ENCODE data around the gene SHISA9. TPM values are rescaled to one million over a fixed set of nuclear protein-coding genes. Genes with fewer than 3 reads are reported as not detected.
"Not testable (repeated sequence)": the region's sequence is repeated elsewhere in the genome, so short reads cannot be mapped to it uniquely, and the experiment has no call there.

SHISA9 gene
- total RNA-seq, 1 experiment from 2014 or later = 0.34 TPM

DNA sequence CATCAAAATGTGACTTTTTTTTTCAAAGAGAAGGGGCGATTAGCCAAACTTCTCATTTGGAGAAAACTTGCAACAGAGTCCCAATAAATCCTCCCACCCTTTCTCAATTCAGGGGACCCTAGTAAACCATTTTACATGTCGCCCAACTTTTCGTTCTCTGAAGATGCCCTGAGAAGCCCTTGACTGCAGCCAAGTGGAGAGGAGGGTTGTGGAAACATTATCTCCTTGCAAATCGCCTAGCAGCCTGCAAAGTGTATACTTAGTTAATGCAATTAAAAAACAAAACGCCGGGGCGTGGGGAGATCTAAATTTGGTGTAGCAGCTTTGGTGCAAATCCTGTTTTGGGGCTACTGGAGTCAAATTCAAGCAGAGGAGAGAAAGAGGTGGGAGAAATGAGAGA lies 1.2 kb upstream of the SHISA9 start:
- no peak for DNase-seq (ENCODE audit: low read depth)

DNA sequence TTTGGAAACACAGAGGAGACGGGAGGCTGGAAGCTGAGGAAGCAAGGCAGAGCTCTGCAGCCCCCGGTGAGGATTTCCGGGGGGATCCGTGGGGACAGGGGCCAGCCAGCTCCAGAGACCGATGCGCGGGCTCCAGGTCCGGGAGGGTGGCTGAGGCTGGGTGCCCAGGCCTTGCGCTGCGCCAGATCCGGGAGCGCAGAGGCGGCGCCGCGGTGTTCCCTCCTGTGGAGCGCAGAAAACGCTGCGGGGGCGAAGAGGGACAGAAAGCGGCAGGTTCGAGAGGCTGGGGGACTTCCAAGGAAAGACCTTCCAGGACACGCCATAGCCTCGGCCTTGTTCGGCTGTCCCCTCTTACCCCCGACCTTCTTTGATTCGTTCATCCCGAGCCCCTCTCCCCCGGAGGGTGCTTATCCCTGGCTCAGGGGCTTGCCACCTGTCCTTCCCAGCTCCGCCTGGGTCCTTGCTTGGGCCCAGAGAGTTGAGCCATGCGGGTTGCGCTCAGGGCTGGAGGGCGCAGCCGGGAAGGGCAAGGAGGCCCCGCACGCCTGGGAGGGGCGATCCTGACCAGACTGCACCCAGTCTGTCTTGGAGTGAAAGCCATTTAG lies 697 bp upstream of the SHISA9 start:
- no peak for DNase-seq (ENCODE audit: low read depth)

DNA sequence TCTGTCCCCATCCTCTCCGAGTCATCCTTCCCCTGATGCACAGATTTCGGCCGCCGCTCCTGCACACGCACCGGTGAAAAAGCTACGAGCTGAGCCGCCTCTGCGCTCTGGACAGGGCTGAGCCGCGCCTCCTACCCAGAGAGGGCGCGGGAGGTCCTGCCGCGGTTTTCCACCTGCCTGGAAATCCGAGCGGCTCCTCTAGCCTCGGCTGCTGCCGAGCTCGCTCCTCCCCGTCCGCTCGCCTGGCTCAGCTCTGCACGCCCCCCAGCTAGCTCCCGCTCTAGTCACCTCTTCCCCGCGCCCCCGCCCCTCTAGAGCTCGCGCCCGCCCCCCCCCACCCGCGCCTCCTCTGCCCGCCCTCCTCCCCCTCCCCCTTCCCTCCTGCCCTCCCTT lies 198 bp upstream of the SHISA9 start:
- DNase-seq (ENCODE audit: low read depth) = no peak

DNA sequence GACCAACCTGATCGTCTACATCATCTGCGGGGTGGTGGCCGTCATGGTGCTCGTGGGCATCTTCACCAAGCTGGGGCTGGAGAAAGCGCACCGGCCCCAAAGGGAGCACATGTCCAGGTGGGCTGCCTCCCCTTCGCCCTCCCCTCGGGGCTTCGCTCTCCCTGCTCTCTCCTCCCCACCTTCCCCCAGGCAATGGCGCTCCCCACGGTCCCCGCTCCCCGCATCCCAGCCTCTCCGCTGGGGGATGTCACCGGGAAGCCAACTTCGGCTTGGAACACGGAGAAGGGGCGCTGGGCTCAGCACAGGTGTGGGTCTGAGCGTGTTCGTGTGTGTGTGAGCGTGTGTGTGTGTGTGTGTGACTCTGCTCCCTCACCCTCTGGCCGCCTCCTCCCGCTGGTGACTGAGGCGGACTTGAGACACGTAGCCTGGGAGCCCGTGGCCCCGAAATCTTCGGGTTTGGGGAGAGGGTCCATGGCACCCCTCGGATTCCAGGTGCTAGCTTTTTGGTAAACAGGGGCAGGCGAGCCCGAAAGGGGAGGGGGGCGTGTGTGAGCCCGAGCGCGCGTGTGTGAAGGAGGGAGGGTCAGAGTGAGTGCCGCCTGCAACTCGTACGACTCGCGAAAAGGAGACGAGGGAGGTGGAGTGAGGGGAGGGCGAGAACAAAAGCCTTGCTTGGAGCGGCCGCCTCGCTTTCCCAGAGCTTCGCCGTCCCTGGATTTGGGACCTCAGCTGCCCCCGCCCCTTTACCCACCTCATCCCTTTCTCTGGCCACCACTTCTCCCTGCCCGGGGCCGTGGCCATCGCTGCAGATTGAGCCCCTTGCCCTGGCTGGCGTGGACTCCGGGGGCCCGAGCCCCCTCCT lies 1.3 kb downstream of the SHISA9 start:
- DNase-seq (ENCODE audit: low read depth) = no peak

DNA sequence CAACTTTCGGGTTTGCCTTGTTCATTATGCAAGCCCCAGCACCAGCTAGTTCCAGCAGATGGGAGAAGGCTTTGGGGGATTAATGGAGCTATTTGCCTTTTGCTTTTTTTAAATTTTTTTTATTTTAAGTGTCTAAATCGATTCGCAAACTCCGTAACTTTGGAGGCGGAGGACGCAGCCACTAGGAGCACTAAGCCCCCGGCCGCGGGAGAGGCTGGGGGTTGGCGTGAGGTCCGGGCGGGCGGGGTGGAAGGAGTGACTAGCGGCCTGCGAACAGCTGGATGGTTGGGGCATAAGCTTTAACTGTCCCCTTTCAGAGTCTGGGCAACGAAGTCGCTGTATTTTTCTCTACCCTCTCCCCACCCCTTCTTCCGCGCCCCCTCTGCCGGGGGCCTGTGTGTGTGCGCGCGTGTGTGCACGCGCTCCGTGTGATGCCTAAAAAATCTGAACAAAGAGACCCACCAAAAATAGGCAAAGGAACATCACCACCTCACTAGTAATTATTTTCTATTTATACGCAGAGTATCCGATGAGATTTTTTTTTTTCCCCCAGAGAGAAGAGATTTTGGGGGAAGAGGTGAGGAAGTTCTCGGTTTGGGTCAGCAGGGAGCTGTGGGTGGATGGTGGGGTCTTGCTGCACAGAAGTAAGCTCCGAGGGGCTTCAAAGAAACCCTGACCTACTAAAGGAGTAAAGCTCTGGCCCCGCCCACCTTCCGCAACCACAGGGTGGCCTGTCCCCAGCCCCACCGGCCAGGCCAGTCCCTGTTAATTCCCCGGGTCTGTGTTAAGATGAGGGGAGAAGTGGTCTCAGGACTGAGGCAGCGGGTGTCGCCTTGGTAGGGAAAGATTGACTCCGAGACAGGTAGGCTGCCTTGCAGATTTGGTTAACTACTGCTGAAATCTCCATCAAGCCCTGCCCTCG lies 2.3 kb downstream of the SHISA9 start:
- DNase-seq (ENCODE audit: low read depth) = no peak

DNA sequence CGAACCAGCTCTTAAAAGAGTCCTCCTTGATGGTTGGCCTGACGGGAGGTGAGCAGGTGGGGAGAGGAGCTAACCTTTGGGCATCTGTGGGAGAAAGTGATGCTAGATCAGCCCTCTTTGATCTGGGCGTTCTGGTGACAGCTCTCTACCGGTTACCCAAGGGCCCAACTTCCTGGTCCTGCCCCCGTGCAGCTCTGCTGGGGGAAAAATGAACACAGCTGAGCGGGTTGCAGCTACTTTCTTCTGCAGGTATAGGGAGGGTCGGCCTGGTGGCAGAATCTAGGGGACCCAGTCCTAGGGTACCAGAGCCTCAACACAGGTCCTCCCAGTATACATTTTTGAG lies 2.9 kb downstream of the SHISA9 start:
- DNase-seq (ENCODE audit: low read depth) = no peak

DNA sequence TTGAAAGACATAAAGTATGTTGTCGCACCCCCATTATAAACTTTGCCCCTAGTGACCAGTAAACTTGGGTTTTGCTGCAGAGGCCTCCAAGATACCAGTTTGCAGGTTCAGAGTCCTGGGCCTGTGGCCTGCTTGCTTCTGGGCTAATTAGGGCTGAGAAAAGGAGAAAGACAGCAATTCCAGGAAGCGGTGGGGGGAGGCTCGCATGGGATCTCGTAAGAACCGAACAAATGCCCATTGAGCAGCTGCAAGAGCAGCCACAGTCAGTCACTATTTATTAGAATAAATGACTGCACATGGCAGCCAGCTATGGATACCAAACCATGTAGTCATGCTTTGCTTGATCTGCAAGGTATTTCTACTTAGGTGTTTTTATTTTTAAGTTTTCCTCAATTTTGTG lies 4.9 kb downstream of the SHISA9 start:
- no peak for DNase-seq (ENCODE audit: low read depth)

DNA sequence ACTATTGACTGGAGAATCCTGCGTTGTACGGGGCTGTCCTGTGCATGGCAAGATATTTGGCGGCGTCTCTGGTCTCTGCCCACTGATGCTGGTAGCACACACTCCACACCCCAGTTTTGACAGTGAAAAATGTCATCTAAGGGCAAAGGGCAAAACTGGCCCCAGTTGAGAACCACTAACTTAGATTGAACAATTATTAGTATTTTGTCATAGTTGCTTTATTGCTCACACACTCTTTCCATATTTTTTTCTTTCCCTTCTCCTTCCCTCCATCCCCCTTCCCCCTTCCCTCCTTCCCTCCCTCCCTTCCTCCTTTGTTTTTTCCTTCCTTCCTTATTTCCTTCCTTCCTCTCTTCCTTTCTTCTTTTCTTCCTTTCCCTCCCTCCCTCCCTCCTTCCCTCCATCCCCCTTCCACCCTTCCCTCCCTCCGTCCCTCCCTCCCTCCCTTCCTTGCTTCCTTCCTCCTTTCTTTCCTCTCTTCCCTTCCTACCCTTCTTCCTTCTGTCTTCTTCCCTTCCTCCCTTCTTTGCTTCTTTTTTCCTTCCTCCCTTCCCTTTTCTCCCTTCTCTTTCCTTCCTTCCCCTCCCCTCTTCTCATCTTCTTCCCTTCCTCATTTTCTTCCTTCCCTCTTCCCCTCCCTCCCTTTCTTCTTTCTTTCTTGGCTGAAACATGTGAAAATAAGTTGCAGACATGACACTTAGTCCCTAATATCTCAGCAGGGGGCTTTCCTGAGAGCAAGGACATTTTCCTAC lies 5.5 kb downstream of the SHISA9 start:
- no peak for DNase-seq (ENCODE audit: low read depth)

DNA sequence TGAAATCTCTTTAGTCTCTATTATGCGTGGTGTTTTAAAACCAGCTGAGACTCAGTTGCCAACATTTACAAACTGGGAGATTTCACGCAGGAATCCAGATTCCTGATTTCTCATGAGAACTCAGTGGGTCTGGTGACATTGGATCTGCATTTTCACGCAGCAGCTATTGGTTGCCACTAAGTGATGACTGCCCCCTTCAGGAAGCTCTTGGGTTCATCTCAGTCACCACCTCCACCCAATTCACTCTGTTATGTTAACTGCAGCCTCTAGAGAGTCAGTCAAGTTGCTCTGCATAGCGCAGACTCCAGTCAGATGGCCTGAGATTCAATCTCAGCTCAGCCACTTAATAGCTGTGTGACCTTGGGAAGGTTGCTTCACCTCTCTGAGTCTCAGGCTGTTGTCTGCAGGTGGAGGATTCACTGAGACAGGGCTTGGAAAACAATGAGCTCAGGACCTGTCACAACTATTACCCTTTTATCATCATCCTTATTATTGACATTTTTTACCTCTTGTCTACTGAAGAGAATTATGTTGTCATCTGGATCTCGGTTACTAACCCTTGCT lies 6.4 kb downstream of the SHISA9 start:
- peak; percentile 29 for DNase-seq (ENCODE audit: low read depth)

DNA sequence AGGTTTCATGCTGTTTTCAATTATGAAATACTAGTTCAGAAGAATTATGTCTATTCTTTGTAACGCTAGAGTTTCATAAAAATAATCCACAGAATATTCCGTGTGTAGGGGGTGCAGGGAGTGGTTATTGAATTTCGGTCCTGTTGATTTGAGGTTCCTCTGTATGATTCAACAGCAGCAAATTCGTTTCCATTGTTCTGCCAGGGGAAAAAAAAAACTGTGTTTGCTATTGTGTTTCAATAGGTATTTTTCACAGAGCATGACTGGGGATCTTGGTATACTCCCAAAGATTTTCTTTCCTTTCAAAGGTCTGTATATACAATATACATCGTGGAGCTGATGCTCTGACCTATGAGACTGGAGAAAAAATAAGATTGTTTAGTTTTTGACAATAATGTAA lies 15.8 kb downstream of the SHISA9 start:
- DNase-seq (ENCODE audit: low read depth) = peak; percentile 21

DNA sequence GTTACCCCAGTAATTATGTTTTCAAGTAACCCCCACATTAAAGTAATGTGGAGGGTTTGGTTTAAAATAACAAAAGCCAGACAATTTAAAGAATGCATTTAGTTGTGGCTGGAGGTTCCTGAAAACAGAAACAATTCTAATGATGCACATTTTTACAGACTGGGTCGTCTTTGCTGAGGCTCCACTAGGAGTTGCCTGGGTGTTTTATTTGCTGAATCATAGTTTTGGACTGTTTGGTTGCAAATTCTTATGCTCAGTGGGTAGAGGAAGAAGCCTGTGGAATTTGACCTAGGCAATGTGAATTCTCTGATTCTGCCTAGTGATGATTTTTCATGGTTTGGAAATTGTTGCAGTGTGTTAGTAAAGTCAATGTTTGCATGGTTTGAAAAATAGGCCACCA lies 16.3 kb downstream of the SHISA9 start:
- peak; percentile 66 for DNase-seq (ENCODE audit: low read depth)

DNA sequence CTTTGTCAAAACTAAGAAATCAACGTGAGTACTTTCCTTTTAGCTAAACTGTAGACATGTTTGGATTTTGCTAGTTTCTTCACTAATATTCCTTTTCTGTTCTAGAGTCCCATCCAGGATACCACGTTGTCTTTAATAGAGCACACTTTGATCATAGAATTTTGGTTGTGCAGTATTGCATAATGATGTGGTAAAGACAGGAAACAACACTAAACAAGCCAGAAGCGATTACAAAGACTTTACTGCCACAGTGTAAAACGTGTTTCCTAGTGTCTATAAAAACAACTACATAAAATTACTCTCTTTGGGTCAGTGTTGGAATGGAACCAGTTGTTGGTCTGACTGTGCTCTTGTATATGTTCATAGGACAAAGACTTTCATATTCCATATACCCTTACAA lies 19.3 kb downstream of the SHISA9 start:
- DNase-seq (ENCODE audit: low read depth) = no peak

DNA sequence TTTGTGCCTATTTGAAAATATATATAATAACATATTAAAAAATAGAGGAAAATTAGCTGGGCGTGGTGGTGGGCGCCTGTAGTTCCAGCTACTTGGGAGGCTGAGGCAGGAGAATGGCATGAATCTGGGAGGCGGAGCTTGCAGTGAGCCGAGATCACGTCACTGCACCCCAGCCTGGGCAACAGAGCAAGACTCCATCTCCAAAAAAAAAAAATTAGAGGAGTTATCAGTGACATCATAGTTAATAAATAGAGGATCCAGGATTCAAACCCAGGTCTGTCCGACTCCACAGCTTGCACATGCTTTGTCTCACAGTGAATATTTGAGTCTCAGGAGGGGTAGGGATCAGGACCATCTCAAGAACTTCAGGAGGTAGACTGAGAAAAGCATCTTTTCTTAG lies 22.2 kb downstream of the SHISA9 start:
- DNase-seq (ENCODE audit: low read depth) = not testable (repeated sequence)

DNA sequence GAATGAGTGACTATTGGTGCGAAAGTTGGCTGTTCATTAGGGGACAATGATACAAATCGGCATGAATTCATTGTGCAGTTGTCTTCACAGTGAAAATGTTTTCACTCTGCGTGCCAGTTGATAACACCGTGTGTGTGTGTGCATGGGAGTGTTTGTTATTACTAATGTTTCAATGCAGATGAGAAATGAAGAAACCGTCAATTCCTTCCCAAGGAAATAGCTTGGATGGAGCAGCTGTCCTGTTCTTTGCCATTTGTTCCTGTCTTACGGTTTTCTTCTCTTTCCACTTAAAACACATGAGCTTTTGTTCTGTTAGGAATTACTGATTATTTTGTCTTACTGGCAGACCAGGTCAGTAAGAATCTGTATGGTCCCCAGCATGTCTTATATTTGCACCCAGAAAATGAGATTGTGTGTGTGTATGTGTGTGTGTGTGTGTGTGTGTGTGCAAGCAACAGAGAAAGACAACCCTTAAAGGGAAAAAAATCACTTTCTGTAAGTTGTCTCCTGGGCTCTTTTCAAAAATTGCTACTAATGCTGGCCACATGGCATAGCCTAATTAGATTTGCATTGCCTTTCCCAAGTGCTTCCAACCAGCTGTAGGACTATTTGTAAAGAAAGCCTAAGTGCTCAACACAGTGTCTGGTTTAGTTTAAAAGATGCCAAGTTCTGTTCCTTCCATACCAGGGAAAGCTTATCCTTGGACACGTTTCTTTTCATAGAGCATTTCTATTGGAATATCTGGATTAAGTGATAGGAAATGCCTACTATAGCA lies 23.8 kb downstream of the SHISA9 start:
- DNase-seq (ENCODE audit: low read depth) = no peak

DNA sequence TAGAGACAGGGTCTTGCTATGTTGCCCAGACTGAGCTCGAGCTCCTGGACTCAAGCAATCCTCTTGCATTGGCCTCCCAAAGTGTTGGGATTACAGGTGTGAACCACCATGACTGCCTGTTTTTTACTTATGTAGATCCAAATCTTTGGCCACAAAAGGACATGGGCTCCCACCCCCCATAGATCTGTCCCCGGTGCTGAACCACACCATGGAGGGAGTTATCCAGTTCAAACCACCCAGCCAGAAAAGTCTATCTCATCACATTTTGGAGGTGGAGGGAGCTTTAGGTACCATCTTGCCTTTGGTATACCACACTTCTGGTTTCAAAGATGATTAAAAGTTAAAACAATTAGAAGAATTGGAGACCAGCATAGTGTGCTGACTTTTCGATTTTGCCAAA lies 26.2 kb downstream of the SHISA9 start:
- DNase-seq (ENCODE audit: low read depth) = no peak

DNA sequence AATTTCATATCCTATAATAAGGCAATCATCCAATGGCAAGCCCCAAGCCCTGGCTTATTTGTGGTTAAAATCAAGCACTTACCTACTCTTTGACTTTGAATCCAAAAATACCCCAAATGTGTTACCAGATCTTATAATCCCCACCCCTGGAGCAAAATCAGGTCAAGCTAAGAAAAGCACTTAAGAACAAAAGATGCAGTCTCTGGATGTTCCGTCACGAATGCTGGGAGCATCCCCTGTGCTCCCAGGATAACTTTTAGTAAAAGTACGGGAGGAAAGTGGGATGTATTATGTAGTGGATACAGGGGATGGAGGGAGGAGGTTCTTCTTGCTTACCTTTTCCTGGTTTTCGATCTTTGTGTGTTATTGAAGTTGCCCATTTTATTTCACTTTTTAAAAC lies 29.5 kb downstream of the SHISA9 start:
- DNase-seq (ENCODE audit: low read depth) = no peak

DNA sequence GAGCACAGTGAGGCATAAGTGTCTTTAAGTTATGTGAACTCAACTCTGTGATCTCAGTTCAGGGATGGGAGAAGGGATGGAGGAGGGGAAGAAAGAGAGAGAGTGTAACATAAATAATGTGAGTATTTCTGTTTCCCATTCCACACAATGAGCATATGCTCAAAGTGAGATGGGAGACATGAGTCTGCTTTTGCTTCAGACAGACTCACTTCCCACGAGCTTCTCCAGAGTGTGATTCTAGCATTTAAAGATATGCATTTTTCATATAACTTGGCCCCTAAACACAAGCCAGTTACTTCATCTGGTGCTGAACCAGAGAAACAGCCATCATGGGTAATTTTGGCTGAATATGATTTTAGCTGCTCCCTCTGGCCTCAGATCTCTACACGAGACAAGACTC lies 35.0 kb downstream of the SHISA9 start:
- DNase-seq (ENCODE audit: low read depth) = no peak

DNA sequence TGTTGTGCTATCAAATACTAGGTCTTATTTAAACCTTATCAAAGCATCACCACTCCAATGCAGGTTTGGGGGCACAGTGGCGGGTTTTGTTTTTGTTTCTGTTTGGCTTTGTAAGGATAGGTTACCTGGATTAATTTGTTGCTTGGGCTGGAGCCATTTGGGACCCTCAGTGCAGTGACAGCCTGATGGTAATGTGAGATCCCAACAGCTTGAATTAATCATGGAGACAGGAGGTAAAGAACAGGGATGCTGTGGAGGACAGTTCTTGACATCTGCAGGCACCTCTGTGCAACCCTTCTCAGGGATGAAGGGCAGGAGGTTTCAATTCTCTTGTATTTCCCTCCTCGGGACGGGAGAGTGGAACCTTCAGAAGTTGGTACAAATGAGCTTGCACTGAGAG lies 40.5 kb downstream of the SHISA9 start:
- no peak for DNase-seq (ENCODE audit: low read depth)

DNA sequence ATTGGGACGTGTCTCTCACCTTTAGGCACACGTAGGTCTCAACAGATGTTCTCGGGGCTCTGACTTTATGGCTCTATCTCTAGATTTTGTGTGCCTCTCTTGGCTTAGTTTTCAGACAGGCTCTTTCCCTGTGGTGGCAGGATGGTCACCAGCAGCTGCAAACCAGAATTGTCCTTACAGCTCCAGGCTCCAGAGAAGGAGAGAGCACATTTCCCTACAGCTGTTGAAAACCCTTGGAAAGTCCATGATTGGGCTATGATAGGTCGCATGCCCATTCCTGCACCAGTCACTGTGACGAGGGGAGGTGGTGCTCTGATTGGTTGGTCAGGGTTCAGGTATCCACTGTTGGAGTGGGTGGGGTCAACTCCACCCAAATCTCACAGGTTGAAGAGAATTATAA lies 41.5 kb downstream of the SHISA9 start:
- no peak for DNase-seq (ENCODE audit: low read depth)

DNA sequence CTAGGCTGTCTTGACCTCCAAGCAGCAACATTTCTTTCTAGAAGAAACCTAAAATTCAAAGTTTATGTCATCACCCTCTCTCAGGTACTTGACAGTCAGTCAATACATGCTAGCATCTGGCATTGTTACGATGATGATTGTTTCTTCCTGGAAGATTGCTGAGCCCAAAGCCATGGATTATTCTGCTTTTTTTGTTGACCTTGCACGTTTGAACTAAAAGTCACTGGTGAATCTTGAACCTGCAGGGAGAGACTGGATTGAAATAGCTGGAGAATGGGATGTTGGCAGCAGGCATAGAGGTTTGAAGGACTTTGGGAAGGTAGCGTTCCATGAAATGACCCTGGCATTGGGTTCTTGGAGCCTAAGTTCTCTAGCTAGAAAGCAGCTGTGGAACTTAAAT lies 42.9 kb downstream of the SHISA9 start:
- DNase-seq (ENCODE audit: low read depth) = no peak

DNA sequence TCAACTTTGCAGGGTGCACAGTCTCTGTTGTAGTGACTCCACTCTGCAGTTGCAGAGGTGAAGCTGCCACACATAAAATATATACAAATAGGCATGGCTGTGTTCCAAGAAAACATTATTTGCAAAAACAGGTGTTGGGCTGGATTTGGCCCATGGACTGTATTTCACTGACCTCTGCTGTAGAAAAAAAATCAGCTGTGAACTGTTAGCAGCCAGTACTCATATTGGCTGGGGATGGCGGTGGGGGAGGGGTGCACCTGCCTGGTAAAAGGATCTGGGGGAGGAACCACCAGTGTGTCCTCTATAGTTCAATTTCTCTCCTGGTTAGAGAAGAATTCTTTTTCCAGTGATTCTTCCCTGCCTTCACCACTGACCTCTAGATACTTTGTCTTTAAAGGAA lies 50.0 kb downstream of the SHISA9 start:
- DNase-seq (ENCODE audit: low read depth) = no peak
